Vagina (tissue), 2 donors: Measurements from ENCODE around the gene MCF2L. TPM values are rescaled to one million over a fixed set of nuclear protein-coding genes. Genes with fewer than 3 reads are reported as not detected.

Experiments used
- DNase-seq, 2 donors: peaks; one replicate each; pipeline ENCODE4 v3.0.0-alpha.2; 2017; ENCODE audit errors: extremely low spot score in 2 of 2
- H3K27ac ChIP-seq: fragments of 200-600 bp; sonication (generic); one replicate; pipeline ENCODE4 v1.5.1; 2019
- H3K27me3 ChIP-seq: fragments of 200-600 bp; sonication (generic); one replicate; pipeline ENCODE4 v1.5.1; 2019
- H3K36me3 ChIP-seq, 2 donors: fragments of 200-600 bp; sonication (generic); one replicate each; pipeline ENCODE4 v1.5.1; 2017 to 2019
- H3K4me1 ChIP-seq: fragments of 200-600 bp; sonication (generic); one replicate; pipeline ENCODE4 v1.5.1; 2019
- H3K4me3 ChIP-seq, 2 donors: fragments of 200-600 bp; sonication (generic); 1 replicate in 1 of 2; 2 replicates in 1 of 2; pipeline ENCODE4 v1.5.1; 2016 to 2019
- H3K9me3 ChIP-seq: fragments of 200-600 bp; sonication (generic); one replicate; pipeline ENCODE4 v1.5.1; 2019
- CTCF ChIP-seq, 3 experiments: fragments of 450-650 bp in 2 of 3; fragments of 200-600 bp in 1 of 3; sonication (generic) in 1 of 3; IDR thresholded peaks; one replicate each; pipeline ENCODE4 v1.5.1; 2017 to 2019; ENCODE audit warnings: antibody characterized with exemption in 3 of 3, mild to moderate bottlenecking in 2 of 3, moderate library complexity in 2 of 3
- POLR2A ChIP-seq, 2 donors: fragments of 450-650 bp; IDR thresholded peaks; one replicate each; pipeline ENCODE4 v1.6.1; 2017; ENCODE audit warnings: antibody characterized with exemption in 2 of 2, mild to moderate bottlenecking in 2 of 2, moderate library complexity in 2 of 2
- POLR2AphosphoS5 ChIP-seq, 2 donors: sonication (generic); formaldehyde crosslinking; IDR thresholded peaks; one replicate each; pipeline ENCODE4 v1.9.0; 2017; ENCODE audit warnings: antibody characterized with exemption in 2 of 2, mild to moderate bottlenecking in 2 of 2, low read depth in 1 of 2; ENCODE audit not compliant: insufficient read depth in 1 of 2
- intact Hi-C: fragments of 100-400 bp; cut with DNase I; formaldehyde crosslinking; loops from one replicate; pipeline ENCODE4 v1.15.1; 2023
- total RNA-seq: library from RNA; depleted of rRNA; stranded (reverse); fragments of >200 nt; gene quantifications from one replicate; pipeline ENCODE4 v1.2.3, GENCODE V29; 2016

The MCF2L gene
- total RNA-seq, 1 donor from 2014 or later: 45.4 TPM

GRCh38 chr13:113058129-113058987 lies 89.3 kb downstream of the MCF2L start:
- DNase-seq: no peak
- Histone ChIP-seq H3K4me3 (no peak overlapping the region), H3K36me3 (no peaks in the 10 kb centered on the region), H3K27me3 (no peaks in the 10 kb centered on the region), H3K9me3 (no peaks in the 10 kb centered on the region), H3K4me1 (peaks cover 6% of the 10 kb centered on the region), H3K27ac (no peak overlapping the region)
- intact Hi-C loops: no loop called here
- TF ChIP-seq POLR2A (IDR thresholded peaks at IDR 0.05): no peak
- no peak for TF ChIP-seq CTCF (IDR thresholded peaks at IDR 0.05)
- TF ChIP-seq POLR2AphosphoS5 (IDR thresholded peaks at IDR 0.05; ENCODE audit: insufficient read depth in 1 of 2, low read depth in 1 of 2): no peak

- Histone ChIP-seq H3K36me3 (no peaks in the 10 kb centered on the region), H3K4me1 (peaks cover 6% of the 10 kb centered on the region), H3K4me3 (no peak overlapping the region), H3K9me3 (no peaks in the 10 kb centered on the region), H3K27me3 (no peaks in the 10 kb centered on the region), H3K27ac (no peak overlapping the region)
- no peak for DNase-seq
- TF ChIP-seq POLR2A (IDR thresholded peaks at IDR 0.05) (no peak), CTCF (IDR thresholded peaks at IDR 0.05) (no peak), POLR2AphosphoS5 (IDR thresholded peaks at IDR 0.05; ENCODE audit: insufficient read depth in 1 of 2, low read depth in 1 of 2) (no peak)
- intact Hi-C loops: no loop called here
These were observed 90.2 kb downstream of the MCF2L start for GRCh38 chr13:113058988-113059850.

- Histone ChIP-seq H3K4me1 (peaks cover 6% of the 10 kb centered on the region), H3K4me3 (no peak overlapping the region), H3K36me3 (no peaks in the 10 kb centered on the region), H3K9me3 (no peaks in the 10 kb centered on the region), H3K27me3 (no peaks in the 10 kb centered on the region), H3K27ac (no peak overlapping the region)
- intact Hi-C loops: no loop called here
- no peak for DNase-seq
- TF ChIP-seq POLR2A (IDR thresholded peaks at IDR 0.05) (no peak), CTCF (IDR thresholded peaks at IDR 0.05) (no peak), POLR2AphosphoS5 (IDR thresholded peaks at IDR 0.05; ENCODE audit: insufficient read depth in 1 of 2, low read depth in 1 of 2) (no peak)
These were observed 90.9 kb downstream of the MCF2L start for GRCh38 chr13:113059891-113060290.

- no peaks in the 10 kb centered on the region for H3K27me3 ChIP-seq
- peaks cover 1% of the 10 kb centered on the region for H3K4me1 ChIP-seq
- no peaks in the 10 kb centered on the region for H3K36me3 ChIP-seq
- H3K9me3 ChIP-seq: no peaks in the 10 kb centered on the region
- DNase-seq: no peak
- no peak overlapping the region for H3K4me3 ChIP-seq
- intact Hi-C loops: no loop called here
- TF ChIP-seq POLR2A (IDR thresholded peaks at IDR 0.05) (no peak), POLR2AphosphoS5 (IDR thresholded peaks at IDR 0.05; ENCODE audit: insufficient read depth in 1 of 2, low read depth in 1 of 2) (no peak), CTCF (IDR thresholded peaks at IDR 0.05) (no peak)
- H3K27ac ChIP-seq: no peak overlapping the region
These were observed 91.7 kb downstream of the MCF2L start for GRCh38 chr13:113060557-113061270.
